AG04450 (cell line): ENCODE data around the gene MLYCD. TPM values are rescaled to one million over a fixed set of nuclear protein-coding genes. Genes with fewer than 3 reads are reported as not detected.

Source experiments
- CTCF ChIA-PET: fragments of 300-600, 350-600 bp; formaldehyde crosslinking; extraction: SDS; loops from one replicate; lab custom pipeline; 2022; ENCODE audit warnings: antibody characterized with exemption, inconsistent platforms; lab: Charles Lee
- POLR2A ChIA-PET: fragments of 350-600 bp; formaldehyde crosslinking; extraction: SDS; loops from one replicate; lab custom pipeline; 2021; ENCODE audit warnings: antibody characterized with exemption, inconsistent platforms; lab: Yijun Ruan, JAX
- DNase-seq: peaks from one replicate; pipeline ENCODE4 v3.0.0-alpha.2; 2011; ENCODE audit warnings: low read depth, low spot score
- H3K27ac ChIP-seq: one replicate; pipeline ENCODE4 v1.5.1; 2012; ENCODE audit warnings: low read depth, low read length, control low read depth
- H3K27me3 ChIP-seq: one replicate; pipeline ENCODE4 v1.6.0; 2012; ENCODE audit warnings: low read length; ENCODE audit not compliant: control insufficient read depth, insufficient read depth
- H3K4me3 ChIP-seq: 2 replicates; pipeline ENCODE4 v1.5.1; 2011; ENCODE audit warnings: mild to moderate bottlenecking, low read depth, low read length, control low read depth
- H3K9me3 ChIP-seq: 2 replicates; pipeline ENCODE4 v1.5.1; 2012; ENCODE audit warnings: low read length; ENCODE audit not compliant: control insufficient read depth, insufficient read depth
- CTCF ChIP-seq: IDR thresholded peaks from 2 replicates; pipeline ENCODE4 v1.5.1; 2011; ENCODE audit warnings: low read depth, low read length, control low read depth, inconsistent platforms
- polyA plus RNA-seq: library from polyadenylated mRNA; depleted of rRNA; stranded (reverse); fragments of >200 nt; gene quantifications from 2 replicates; pipeline ENCODE4 v1.2.3, GENCODE V29; 2011

MLYCD gene
- polyA plus RNA-seq, 1 experiment = 2.0 TPM

- H3K9me3 ChIP-seq = no peaks in the 10 kb centered on the region
- no peak for DNase-seq
- no peak overlapping the region for H3K27ac ChIP-seq
- no peak for TF ChIP-seq CTCF
- CTCF ChIA-PET = no interaction called here
- H3K27me3 ChIP-seq = no peaks in the 10 kb centered on the region
- POLR2A ChIA-PET = no interaction called here
- no peak overlapping the region for H3K4me3 ChIP-seq
Measured at GRCh38 chr16:83907631-83908250, 8.8 kb downstream of the MLYCD start.

DNA sequence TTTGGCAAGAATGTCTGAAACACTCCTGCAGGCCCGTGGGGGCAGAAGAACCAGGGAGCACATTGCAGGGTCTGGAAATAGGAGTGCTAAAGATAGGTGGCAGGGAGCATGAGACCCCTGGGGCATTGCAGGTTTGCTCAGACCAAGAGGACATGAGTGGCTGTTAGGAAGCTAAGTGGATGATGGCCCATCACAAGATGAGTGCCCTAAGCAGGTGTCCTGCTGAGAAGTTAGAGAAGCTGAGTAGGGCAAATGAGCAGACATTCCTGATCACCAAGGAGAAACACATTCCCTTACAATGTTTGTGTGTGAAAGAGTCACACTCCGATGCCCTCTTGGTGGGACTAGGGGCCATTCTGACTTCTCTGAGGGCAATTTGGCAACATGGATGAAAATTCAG, 9.9 kb downstream of the MLYCD start:
- H3K27ac ChIP-seq = no peak overlapping the region
- H3K9me3 ChIP-seq = no peaks in the 10 kb centered on the region
- no peak for DNase-seq
- ChIA-PET CTCF (no interaction called here), POLR2A (no interaction called here)
- TF ChIP-seq CTCF = no peak
- H3K27me3 ChIP-seq = no peaks in the 10 kb centered on the region
- H3K4me3 ChIP-seq = no peak overlapping the region

DNA sequence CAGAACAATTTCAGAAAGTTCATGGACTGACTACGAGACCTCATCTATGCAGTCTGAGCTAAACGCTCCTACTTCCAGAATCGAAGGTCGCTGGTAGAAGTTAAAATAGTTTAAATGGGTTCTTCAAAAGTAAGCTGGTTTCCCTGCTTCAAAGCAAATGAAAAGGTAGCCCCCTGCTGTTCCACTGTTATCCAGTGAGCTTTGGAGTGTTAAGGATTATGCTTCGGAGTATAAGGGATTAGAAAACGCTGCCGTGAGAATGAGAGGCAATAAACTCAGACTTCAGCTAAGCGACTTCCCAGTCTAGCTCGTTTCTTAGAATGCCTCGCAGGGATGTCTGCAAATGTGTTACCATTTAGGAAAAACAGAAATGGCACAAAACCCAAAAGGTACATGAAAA, 12.4 kb downstream of the MLYCD start:
- CTCF ChIA-PET = interaction anchor here (3.3 kb wide), 1 partner anchor 15 kb away, joined by 13 read pairs; no protein-coding TSS in a partner anchor
- Histone ChIP-seq H3K9me3 (no peaks in the 10 kb centered on the region; the same call in 1 of the 2 replicates), H3K27ac (no peak overlapping the region), H3K27me3 (no peaks in the 10 kb centered on the region), H3K4me3 (no peak overlapping the region)
- no peak for DNase-seq
- no peak for TF ChIP-seq CTCF
- POLR2A ChIA-PET = interaction anchor here (0.5 kb wide), 1 partner anchor 707 kb away, joined by 3 read pairs; no protein-coding TSS in a partner anchor

DNA sequence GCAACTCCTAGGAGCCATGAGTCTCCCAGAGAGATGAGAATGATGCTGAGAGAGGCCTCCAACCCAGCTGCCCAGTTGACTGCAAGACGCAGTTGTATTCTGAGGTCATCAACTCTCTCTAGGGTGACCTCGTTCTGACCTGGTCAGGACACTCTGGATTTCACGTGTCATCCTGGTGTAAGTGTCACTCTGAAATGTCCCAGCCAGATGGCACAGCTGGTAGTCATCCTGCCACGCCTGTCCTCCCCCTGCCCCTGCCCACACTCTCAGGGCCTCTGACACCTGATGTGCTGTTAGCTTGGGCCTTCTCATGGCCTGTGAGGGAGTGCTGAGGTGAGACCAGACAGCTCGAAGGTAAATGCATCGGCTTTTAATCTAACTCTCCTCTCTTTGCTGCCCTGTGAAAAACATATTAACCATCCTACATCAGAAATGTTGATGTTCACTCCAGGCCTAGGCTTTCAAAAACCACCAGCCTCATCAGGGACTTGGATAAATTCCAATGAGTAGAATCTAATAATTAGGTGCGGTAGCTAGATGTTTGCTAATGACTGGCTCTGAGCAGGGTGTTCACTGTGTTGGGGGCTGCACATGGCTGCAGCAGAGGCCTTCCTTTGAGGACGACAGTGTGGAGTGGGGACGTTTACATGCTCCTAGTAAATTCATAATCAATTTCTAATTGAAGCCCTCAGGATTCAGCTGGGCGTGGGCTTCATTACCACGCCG, 13.8 kb downstream of the MLYCD start:
- no peaks in the 10 kb centered on the region; the same call in 1 of the 2 replicates for H3K9me3 ChIP-seq
- CTCF ChIA-PET = interaction anchor here (1.2 to 3.3 kb wide), 3 partner anchors 12 to 86 kb away, joined by 3 to 13 read pairs (median 4); no protein-coding TSS in a partner anchor
- H3K27ac ChIP-seq = no peak overlapping the region
- no peak for DNase-seq
- H3K27me3 ChIP-seq = no peaks in the 10 kb centered on the region
- POLR2A ChIA-PET = interaction anchor here (1.1 kb wide), 1 partner anchor 14 kb away, joined by 3 read pairs; no protein-coding TSS in a partner anchor
- H3K4me3 ChIP-seq = no peak overlapping the region
- TF ChIP-seq CTCF = no peak

DNA sequence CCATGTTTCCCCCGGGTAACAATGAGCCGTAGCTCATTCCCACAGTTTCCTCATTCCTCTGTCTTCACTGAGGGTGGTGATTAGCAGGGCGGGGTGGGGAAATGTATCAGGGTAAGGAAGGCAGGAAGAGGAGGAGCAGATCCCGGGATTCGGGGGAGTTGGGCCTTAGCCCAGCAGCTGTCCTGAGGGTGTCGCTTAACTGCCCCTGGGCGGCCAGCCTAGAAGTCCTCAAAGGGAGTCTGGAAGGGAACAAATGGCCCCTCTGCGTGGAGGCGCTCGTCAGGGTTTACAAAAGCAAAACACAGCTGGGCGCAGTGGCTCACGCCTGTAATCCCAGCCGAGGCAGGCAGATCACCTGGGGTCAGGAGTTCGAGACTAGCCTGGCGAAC, 14.3 kb downstream of the MLYCD start:
- ChIA-PET POLR2A (interaction anchor here (1.1 kb wide), 1 partner anchor 13 kb away, joined by 3 read pairs; no protein-coding TSS in a partner anchor), CTCF (interaction anchor here (1.2 to 3.3 kb wide), 3 partner anchors 11 to 87 kb away, joined by 3 to 13 read pairs (median 4); no protein-coding TSS in a partner anchor)
- Histone ChIP-seq H3K4me3 (no peak overlapping the region), H3K27me3 (no peaks in the 10 kb centered on the region), H3K27ac (no peak overlapping the region), H3K9me3 (no peaks in the 10 kb centered on the region; the same call in 1 of the 2 replicates)
- DNase-seq = no peak
- TF ChIP-seq CTCF = no peak
